ENCODE data around the gene NUCB2. TPM values are rescaled to one million over a fixed set of nuclear protein-coding genes. Genes with fewer than 3 reads are reported as not detected.

NUCB2 gene
- total and polyA plus RNA-seq, 12 donors: 78.8 to 175 (median 106) TPM

DNA sequence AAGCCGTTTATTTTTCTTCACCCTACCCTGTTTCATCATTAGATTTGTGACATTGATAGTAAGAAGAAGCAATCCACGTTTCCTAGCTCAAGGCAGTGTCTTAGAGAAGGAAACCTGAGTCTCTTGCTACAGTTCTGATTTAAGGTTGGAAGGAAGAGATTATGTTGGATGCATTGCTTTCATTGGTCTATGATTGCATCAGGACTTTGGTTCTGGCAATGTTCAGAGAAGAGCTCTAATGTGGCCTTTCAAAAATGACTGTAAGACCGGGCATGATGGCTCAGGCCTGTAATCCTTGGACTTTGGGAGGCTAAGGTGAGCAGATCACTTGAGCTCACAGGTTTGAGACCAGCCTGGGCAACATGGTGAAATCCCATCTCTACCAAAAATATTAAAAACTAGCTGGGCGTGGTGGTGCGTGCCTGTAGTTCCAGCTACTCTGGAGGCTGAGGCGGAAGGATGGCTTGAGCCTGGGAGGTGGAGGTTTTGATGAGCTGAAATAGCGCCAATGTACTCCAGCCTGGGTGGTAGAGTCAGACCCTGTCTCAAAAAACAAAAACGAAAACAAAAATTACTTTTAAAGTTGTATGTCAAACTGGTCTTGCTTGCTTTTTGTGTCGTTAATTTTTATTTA lies 4.1 kb downstream of the NUCB2 start:
- Histone ChIP-seq H3K9me3 (no peaks in the 10 kb centered on the region), H3K4me3 (no peak overlapping the region), H3K36me3 (peaks cover 0 to 30% (median 10%) of the 10 kb centered on the region in 9 donors), H3K27me3 (no peaks in the 10 kb centered on the region), H3K4me1 (peaks cover 0 to 38% (median 13%) of the 10 kb centered on the region in 9 donors), H3K27ac (no peak overlapping the region)
- intact Hi-C loops (cut with DNase I): no loop called here
- DNase-seq: no peak
- TF ChIP-seq, protein P1, sequence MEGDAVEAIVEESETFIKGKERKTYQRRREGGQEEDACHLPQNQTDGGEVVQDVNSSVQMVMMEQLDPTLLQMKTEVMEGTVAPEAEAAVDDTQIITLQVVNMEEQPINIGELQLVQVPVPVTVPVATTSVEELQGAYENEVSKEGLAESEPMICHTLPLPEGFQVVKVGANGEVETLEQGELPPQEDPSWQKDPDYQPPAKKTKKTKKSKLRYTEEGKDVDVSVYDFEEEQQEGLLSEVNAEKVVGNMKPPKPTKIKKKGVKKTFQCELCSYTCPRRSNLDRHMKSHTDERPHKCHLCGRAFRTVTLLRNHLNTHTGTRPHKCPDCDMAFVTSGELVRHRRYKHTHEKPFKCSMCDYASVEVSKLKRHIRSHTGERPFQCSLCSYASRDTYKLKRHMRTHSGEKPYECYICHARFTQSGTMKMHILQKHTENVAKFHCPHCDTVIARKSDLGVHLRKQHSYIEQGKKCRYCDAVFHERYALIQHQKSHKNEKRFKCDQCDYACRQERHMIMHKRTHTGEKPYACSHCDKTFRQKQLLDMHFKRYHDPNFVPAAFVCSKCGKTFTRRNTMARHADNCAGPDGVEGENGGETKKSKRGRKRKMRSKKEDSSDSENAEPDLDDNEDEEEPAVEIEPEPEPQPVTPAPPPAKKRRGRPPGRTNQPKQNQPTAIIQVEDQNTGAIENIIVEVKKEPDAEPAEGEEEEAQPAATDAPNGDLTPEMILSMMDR (IDR thresholded peaks at IDR 0.05): no peak
- WGBS, 2 donors: 96 to 97% methylated on average over 9 of the region's 9 CpGs
- ATAC-seq: no peak

DNA sequence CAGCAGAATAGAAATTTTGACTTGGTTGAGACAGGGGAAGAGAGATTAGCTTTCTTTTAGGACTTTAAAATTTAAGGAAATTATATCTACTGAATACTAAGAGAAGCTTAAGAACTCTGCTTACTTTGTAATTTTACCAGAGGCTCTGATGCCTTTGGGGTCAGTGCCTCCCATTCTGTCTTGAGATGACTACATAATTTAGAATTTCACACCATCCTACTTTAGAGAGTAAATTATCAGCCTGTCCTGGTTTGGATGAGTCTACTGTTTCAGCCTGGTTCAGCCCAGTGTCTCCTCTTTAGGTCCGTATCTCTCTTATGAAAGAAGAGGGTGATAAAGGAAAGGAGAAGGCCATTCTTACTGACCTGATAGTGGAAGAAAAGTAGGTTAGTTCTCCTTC lies 9.8 kb downstream of the NUCB2 start:
- Histone ChIP-seq H3K27me3 (no peaks in the 10 kb centered on the region), H3K4me3 (no peak overlapping the region), H3K9me3 (no peaks in the 10 kb centered on the region), H3K36me3 (peaks cover 0 to 82% (median 25%) of the 10 kb centered on the region in 9 donors), H3K27ac (no peak overlapping the region), H3K4me1 (no peaks in the 10 kb centered on the region)
- 92 to 93% methylated on average over 1 of the region's 1 CpG for WGBS, 2 donors
- DNase-seq: no peak
- intact Hi-C loops (cut with DNase I): no loop called here
- TF ChIP-seq, protein P1 (IDR thresholded peaks at IDR 0.05): no peak
- no peak for ATAC-seq

DNA sequence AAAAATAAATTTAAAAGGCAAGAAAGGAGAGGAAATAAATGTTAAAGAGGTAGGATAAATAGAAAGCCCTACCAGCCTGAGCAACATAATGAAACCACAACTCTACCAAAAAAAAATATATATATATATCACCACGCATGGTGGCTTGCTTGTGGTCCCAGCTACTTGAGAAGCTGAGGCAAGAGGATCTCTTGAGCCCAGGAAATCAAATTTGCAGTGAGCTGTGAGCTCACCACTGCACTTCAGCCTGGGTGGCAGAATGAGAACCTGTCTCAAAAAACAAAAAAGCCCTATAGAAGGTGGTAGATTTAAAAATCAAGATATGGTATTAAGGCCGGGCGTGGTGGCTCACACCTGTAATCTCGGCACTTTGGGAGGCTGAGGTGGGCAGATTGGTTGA lies 10.5 kb downstream of the NUCB2 start:
- no peak for ATAC-seq
- TF ChIP-seq, protein P1 (IDR thresholded peaks at IDR 0.05): no peak
- no peak overlapping the region for H3K4me3 ChIP-seq
- intact Hi-C loops (cut with DNase I): no loop called here
- H3K4me1 ChIP-seq: no peaks in the 10 kb centered on the region
- 99% methylated on average over 4 of the region's 4 CpGs for WGBS, 2 donors
- DNase-seq: no peak
- peaks cover 0 to 89% (median 25%) of the 10 kb centered on the region in 9 donors for H3K36me3 ChIP-seq
- no peak overlapping the region for H3K27ac ChIP-seq
- no peaks in the 10 kb centered on the region for H3K27me3 ChIP-seq
- no peaks in the 10 kb centered on the region for H3K9me3 ChIP-seq

DNA sequence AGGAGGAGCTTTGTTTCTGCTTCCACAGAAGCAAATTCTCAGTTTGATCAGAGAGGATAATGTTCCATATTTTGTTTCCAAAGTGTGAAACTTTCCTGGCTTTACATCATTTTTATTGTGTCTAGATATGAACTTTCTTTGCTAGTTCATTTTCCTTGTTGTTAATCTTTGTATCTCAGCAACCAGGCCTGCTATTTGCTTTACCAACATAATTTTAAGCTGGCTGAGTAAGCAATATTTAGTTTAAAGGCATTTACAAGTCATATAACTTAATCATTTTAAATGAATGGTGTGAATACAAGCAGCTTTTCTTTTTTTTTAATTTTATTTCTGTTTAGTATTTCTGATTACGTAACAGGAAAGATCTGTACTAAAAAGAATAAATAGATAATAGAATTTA lies 15.2 kb downstream of the NUCB2 start:
- H3K9me3 ChIP-seq: no peaks in the 10 kb centered on the region
- H3K4me1 ChIP-seq: peaks cover 0 to 4% (median 0%) of the 10 kb centered on the region in 9 donors
- 98 to 100% methylated on average over 1 of the region's 1 CpG for WGBS, 2 donors
- H3K27ac ChIP-seq: no peak overlapping the region
- DNase-seq (no peak), ATAC-seq (no peak)
- TF ChIP-seq, protein P1 (IDR thresholded peaks at IDR 0.05): no peak
- peaks cover 0 to 87% (median 14%) of the 10 kb centered on the region in 9 donors for H3K36me3 ChIP-seq
- intact Hi-C loops (cut with DNase I): no loop called here
- no peaks in the 10 kb centered on the region for H3K27me3 ChIP-seq
- no peak overlapping the region for H3K4me3 ChIP-seq

All from heart right ventricle (tissue), 16 donors.